ENCODE data around the gene COPS7A.
A peak's percentile ranks its signal among the peaks of the same experiment; 100 is the strongest.
"Not testable (repeated sequence)": the region's sequence is repeated elsewhere in the genome, so short reads cannot be mapped to it uniquely, and the experiment has no call there.

The COPS7A gene

GRCh38 chr12:6701078-6701768 is 22.6 kb upstream of the COPS7A start:
- DNase-seq (ENCODE audit: low spot score): no peak

- no peak for DNase-seq (ENCODE audit: low spot score)
Measured at GRCh38 chr12:6703631-6704030, 20.2 kb upstream of the COPS7A start.

- DNase-seq (ENCODE audit: low spot score): not testable (repeated sequence)
Measured at GRCh38 chr12:6708351-6708750, 15.5 kb upstream of the COPS7A start.

GRCh38 chr12:6708960-6709394 is 14.9 kb upstream of the COPS7A start:
- no peak for DNase-seq (ENCODE audit: low spot score)

GRCh38 chr12:6716031-6716873 is 7.6 kb upstream of the COPS7A start:
- DNase-seq (ENCODE audit: low spot score): not testable (repeated sequence)

GRCh38 chr12:6716874-6717437 is 6.9 kb upstream of the COPS7A start:
- DNase-seq (ENCODE audit: low spot score): no peak

GRCh38 chr12:6722863-6723262 is 983 bp upstream of the COPS7A start:
- no peak for DNase-seq (ENCODE audit: low spot score)

GRCh38 chr12:6724409-6724797 is 557 bp downstream of the COPS7A start:
- no peak for DNase-seq (ENCODE audit: low spot score)

- DNase-seq (ENCODE audit: low spot score): no peak
Measured at GRCh38 chr12:6725350-6725749, 1.5 kb downstream of the COPS7A start.

GRCh38 chr12:6729186-6729585 is 5.3 kb downstream of the COPS7A start:
- DNase-seq (ENCODE audit: low spot score): no peak

- DNase-seq (ENCODE audit: low spot score): peak; percentile 39
Measured at GRCh38 chr12:6730169-6730568, 6.3 kb downstream of the COPS7A start.

GRCh38 chr12:6734506-6735387 is 10.9 kb downstream of the COPS7A start:
- no peak for DNase-seq (ENCODE audit: low spot score)

- DNase-seq (ENCODE audit: low spot score): no peak
Measured at GRCh38 chr12:6735448-6736191, 11.8 kb downstream of the COPS7A start.

GRCh38 chr12:6736754-6737153 is 12.9 kb downstream of the COPS7A start:
- no peak for DNase-seq (ENCODE audit: low spot score)

- DNase-seq (ENCODE audit: low spot score): not testable (repeated sequence)
Measured at GRCh38 chr12:6742080-6742479, 18.2 kb downstream of the COPS7A start.

GRCh38 chr12:6742834-6743233 is 19.0 kb downstream of the COPS7A start:
- DNase-seq (ENCODE audit: low spot score): no peak

- DNase-seq (ENCODE audit: low spot score): not testable (repeated sequence)
Measured at GRCh38 chr12:6743300-6743699, 19.5 kb downstream of the COPS7A start.

- no peak for DNase-seq (ENCODE audit: low spot score)
Measured at GRCh38 chr12:6745741-6746525, 22.1 kb downstream of the COPS7A start.

GRCh38 chr12:6747216-6747615 is 23.4 kb downstream of the COPS7A start:
- no peak for DNase-seq (ENCODE audit: low spot score)

- no peak for DNase-seq (ENCODE audit: low spot score)
Measured at GRCh38 chr12:6748761-6749160, 24.9 kb downstream of the COPS7A start.
